Liver (tissue), 3 donors: ENCODE results near the gene TBL1XR1.

Source experiments
- FOXA1 ChIP-seq: IDR thresholded peaks from 2 replicates; pipeline ENCODE4 v1.6.1; 2016; ENCODE audit warnings: antibody characterized with exemption
- JUND ChIP-seq, 2 donors: IDR thresholded peaks; 2 replicates each; pipeline ENCODE4 v1.6.1; 2016; ENCODE audit warnings: antibody characterized with exemption in 2 of 2
- MAX ChIP-seq: IDR thresholded peaks from 2 replicates; pipeline ENCODE4 v1.6.1; 2016; ENCODE audit warnings: antibody characterized with exemption
- RAD21 ChIP-seq, 2 donors: IDR thresholded peaks; 2 replicates each; pipeline ENCODE4 v1.6.1; 2016; ENCODE audit warnings: antibody characterized with exemption in 2 of 2, mild to moderate bottlenecking in 2 of 2
- REST ChIP-seq: IDR thresholded peaks from 2 replicates; pipeline ENCODE4 v1.6.1; 2016; ENCODE audit warnings: antibody characterized with exemption, mild to moderate bottlenecking
- SP1 ChIP-seq: IDR thresholded peaks from 2 replicates; pipeline ENCODE4 v1.6.1; 2018; ENCODE audit warnings: antibody characterized with exemption, mild to moderate bottlenecking
- TAF1 ChIP-seq: conservative IDR thresholded peaks from 2 replicates; pipeline ENCODE4 v1.6.1; 2016; ENCODE audit warnings: antibody characterized with exemption, mild to moderate bottlenecking
- TF ChIP-seq, protein P1 (sequence below): fragments of 150-350 bp; IDR thresholded peaks from 2 replicates; pipeline ENCODE4 v1.5.1; 2017; ENCODE audit warnings: improper control_type of control experiment, low read depth, low read length; ENCODE audit not compliant: missing input control
- donor health status: healthy.
- donor health status: healthy.

DNA sequence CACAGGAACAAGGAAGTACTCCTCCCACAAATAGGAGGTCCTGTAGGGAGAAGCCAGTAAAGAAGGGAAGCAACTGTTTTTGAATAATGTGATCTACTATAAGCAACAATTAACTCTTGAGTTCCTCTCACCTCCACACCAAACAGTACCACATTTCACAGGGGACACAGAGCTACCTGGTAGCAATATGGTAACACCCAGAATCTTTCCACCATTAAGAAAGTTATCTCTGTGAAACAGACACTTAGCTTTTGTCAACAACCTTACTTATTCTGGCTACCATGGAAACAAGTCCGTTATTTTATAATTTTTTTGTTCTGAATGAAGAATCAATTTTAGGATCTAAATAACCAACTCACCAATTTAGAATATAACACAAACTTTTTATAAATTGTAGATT lies 49.5 kb downstream of the TBL1XR1 start:
- TF ChIP-seq MAX, result no peak
- no peak for TF ChIP-seq RAD21 (IDR thresholded peaks at IDR 0.05)
- TF ChIP-seq, protein P1, sequence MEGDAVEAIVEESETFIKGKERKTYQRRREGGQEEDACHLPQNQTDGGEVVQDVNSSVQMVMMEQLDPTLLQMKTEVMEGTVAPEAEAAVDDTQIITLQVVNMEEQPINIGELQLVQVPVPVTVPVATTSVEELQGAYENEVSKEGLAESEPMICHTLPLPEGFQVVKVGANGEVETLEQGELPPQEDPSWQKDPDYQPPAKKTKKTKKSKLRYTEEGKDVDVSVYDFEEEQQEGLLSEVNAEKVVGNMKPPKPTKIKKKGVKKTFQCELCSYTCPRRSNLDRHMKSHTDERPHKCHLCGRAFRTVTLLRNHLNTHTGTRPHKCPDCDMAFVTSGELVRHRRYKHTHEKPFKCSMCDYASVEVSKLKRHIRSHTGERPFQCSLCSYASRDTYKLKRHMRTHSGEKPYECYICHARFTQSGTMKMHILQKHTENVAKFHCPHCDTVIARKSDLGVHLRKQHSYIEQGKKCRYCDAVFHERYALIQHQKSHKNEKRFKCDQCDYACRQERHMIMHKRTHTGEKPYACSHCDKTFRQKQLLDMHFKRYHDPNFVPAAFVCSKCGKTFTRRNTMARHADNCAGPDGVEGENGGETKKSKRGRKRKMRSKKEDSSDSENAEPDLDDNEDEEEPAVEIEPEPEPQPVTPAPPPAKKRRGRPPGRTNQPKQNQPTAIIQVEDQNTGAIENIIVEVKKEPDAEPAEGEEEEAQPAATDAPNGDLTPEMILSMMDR, result no peak
- no peak for TF ChIP-seq TAF1
- TF ChIP-seq SP1, result no peak
- TF ChIP-seq JUND (IDR thresholded peaks at IDR 0.05), result no peak
- TF ChIP-seq REST, result no peak
- no peak for TF ChIP-seq FOXA1
